Inflammatory macrophage treated with lipopolysaccharide for 1 hour (primary cell): ENCODE measurements around the gene ISYNA1.

Experiments used
- DNase-seq, 2 donors: peaks; one replicate each; pipeline ENCODE4 v3.0.0-alpha.2; 2020 to 2022

ISYNA1 gene

DNA sequence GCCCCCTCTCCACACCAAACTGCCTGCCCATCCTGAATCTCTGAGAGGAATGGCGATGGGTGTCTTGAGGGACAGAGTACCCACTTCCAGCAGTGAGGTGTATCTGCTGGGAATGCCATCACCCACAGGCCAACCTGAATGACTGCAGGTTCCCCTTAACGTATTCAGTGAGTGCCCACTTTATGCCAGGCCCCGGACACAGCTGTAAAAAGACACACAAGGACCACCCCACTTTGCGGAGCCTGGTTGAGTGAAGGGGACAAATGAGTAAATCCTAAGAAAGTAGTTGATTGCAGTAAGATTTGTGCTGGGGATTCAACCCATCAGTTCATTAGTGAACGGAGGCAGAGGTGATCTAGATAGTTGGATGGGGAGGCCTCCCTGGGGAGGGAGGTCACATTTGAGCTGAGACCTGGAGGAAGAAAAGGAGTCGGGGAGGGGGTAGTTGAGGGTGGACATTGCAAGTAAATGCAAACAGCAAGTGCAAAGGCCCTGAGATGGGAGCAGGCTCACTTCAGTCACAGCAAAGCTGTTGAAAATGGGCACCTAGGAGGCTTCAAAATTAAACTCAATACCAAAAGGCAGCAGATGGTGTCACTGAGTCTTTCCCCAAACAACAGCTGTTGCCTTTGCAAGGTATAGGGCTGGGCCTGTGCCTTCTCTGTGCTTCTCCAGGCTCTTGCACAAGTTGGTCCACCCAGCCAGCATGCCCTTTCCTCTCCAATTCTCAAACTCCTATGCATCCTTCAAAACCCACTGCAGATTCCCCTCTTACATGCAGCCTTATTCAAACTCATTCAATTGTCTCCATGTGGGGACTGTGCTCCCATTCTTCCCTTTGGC lies 47.6 kb downstream of the ISYNA1 start:
- DNase-seq: no peak

DNA sequence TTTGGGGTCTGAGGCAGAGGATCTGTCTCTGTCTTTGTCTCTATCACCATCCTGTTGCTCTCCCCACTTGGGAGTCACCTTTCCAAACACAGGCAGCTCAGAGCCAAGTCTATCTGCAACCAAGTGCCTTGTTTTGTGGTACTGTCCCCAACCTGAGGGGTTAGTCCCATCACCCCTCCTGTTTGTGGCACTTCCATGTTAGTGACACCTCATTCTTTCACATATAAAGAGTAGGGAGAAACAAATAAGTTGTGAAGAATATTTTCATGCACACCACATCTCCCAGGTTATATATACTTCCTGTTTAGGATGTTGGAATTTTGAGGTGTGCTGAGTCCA lies 48.2 kb downstream of the ISYNA1 start:
- DNase-seq: no peak

DNA sequence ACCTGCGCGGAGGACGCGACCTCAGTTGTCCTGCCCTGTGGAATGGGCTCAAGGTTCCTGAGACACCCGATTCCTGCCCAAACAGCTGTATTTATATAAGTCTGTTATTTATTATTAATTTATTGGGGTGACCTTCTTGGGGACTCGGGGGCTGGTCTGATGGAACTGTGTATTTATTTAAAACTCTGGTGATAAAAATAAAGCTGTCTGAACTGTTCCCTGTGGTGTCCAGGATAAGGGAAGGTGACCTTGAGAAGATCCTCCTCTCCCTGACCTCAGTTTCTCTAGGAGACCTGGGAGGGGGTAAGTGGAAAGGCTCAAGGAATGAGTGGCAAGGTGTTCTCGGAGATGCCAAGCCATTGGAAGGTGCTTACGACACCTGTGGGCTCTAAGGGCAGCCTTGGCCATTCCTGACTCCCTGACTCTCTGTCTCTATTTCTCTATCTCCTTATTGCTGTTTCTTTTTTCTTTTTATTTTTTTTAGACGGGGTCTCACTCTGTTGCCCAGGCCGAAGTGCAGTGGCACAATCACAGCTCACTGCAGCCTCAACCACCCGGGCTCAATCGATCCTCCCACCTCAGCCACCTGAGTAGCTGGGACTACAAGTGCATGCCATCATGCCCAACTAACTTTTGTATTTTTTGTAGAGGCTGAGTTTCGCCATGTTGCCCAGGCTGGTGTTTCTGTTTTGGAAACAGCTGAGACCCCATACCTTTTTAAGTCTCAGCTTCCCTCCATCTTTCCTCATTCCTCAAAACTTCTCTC lies 48.8 kb downstream of the ISYNA1 start:
- DNase-seq: no peak

DNA sequence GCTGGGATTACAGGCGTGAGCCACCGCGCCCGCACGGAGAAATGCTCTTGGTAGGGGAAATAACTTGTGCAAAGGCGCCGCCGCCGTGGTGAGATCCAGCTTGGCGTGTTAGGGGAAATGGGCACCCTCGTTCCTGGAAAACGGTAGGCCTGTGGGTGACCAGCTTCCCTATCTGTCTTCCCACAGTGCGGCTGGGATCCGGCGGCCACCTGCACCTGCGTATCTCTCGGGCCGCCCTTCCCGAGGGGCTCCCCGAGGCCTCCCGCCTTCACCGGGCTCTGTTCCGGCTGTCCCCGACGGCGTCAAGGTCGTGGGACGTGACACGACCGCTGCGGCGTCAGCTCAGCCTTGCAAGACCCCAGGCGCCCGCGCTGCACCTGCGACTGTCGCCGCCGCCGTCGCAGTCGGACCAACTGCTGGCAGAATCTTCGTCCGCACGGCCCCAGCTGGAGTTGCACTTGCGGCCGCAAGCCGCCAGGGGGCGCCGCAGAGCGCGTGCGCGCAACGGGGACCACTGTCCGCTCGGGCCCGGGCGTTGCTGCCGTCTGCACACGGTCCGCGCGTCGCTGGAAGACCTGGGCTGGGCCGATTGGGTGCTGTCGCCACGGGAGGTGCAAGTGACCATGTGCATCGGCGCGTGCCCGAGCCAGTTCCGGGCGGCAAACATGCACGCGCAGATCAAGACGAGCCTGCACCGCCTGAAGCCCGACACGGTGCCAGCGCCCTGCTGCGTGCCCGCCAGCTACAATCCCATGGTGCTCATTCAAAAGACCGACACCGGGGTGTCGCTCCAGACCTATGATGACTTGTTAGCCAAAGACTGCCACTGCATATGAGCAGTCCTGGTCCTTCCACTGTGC lies 49.6 kb downstream of the ISYNA1 start:
- DNase-seq: peak; percentile 76 to 93

DNA sequence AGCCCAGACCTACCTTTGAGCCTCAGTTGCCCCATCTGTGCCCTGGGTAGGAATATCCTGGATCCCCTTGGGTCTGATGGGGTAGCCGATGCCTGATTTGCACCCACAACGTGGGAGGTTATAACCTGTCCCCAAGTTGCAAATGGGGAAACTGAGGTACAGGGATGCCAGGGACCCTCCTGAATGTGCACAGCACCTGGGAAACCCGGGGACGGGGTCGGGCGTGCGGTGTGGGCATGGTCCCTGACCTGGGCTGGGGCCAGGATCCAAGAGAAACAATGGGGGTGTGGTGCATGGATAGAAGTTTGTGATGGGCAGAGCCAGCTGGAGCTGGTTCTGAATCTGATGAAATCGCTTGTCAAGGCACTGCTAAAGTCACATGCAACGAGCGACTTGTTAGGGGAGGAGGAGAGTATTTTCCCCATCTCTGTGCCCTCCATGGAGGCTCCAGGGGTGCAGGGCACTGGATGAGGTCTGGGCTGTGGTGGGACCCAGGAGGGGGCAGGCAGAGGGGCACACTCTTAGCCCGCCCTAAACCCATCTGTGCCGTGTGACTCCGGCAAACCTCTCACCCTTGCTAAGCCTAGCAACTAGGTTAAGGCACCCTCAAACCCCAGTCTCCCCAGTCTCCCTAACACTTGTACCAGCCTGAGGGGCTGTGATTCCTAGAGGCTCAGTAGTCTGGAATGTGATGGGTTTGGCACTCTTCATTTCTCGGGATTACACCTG lies 51.2 kb downstream of the ISYNA1 start:
- no peak for DNase-seq

DNA sequence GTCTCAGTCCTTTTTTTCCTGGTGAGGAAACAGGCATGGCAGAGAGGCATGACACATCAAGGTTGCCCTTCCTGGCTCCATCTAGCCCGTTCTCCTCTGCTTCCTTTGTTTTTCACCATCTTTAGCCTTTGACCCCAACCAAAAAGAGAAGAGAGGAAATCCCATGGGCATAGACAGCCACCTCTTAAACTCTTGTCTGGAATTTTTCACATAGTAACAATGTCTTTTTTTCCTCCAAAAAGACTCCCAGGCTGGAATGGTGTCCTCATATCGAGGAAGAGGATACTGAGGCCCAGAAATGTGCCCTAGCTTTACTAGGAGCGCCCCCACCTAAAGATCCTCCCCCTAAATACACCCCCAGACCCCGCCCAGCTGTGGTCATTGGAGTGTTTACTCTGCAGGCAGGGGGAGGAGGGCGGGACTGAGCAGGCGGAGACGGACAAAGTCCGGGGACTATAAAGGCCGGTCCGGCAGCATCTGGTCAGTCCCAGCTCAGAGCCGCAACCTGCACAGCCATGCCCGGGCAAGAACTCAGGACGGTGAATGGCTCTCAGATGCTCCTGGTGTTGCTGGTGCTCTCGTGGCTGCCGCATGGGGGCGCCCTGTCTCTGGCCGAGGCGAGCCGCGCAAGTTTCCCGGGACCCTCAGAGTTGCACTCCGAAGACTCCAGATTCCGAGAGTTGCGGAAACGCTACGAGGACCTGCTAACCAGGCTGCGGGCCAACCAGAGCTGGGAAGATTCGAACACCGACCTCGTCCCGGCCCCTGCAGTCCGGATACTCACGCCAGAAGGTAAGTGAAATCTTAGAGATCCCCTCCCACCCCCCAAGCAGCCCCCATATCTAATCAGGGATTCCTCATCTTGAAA lies 52.0 kb downstream of the ISYNA1 start, which contains the start of gene GDF15:
Gene GDF15, plus strand, starts transcription at position 484 of the 868 bp plus-strand sequence. Its CDS starts 32 bp downstream, at position 516.
- peak in 1 of 2 donors; percentile 62 for DNase-seq

DNA sequence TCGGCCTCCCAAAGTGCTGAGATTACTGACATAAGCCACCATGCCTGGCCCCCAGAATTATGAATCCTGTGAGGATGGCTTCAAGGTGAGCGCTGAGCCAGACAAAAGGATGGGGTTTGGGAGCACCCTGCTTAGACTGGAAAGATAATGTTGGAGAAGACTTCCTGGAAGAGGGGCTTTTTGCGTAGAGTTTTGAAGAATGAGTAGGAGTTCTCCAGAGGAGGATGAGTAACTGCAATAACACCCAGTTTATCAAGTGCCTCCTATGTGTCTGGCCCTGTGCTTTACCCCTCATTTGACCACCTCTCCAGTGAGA lies 52.6 kb downstream of the ISYNA1 start:
- no peak for DNase-seq

DNA sequence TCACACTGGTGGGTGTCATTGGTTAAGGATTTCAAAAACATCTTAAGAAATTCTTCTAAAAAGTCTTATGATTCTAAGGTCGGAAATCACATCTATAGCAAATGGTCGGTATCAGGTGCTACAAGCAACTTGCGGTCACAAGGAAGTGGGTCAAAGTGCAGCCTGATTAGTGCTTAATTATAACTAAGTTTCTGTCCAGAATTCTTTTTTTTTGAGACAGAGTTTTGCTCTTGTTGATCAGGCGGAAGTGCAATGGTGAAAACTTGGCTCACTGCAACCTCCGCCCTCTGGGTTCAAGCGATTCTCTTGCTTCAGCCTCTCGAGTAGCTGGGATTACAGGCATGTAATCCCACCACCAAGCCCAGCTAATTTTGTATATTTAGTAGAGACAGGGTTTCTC lies 53.2 kb downstream of the ISYNA1 start:
- no peak for DNase-seq
